ENCODE data around the gene NF1.

DNA sequence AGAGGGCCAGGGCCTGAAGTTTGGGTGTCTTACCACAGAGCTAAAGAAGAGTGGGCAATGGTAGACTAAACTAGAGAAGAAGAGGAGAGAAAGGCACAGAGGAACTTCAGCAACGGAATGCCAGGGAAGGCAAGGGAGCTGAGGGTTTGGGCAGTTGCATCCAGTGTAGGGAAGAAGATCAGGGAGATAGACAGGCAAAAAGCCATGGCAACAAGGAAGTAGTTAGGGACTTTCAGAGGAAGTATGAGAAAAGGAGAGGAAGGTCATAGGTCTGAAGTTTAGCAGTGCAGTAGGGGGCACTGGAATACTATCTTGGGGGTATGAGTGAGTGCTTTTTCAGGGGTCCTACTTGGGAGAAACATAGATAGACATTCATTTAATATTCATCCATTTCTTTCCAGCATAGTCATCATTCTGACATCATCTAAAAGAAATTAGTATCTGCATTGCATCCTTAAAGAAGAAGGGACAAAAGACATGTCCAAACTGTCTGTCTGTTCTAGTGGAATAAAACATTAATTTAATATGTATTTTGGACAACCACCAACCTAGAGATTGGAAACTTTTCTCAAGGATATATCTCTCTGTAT lies 2.2 kb upstream of the NF1 start:
- TF ChIP-seq CTCF (IDR thresholded peaks at IDR 0.05; ENCODE audit: low read depth, low read length) (no peak), POLR2A (IDR thresholded peaks at IDR 0.05; ENCODE audit: extremely low read depth, insufficient read length) (no peak)

All from NB4 (cell line).